ENCODE measurements around the gene STARD3NL.
"Not testable (repeated sequence)": the region's sequence is repeated elsewhere in the genome, so short reads cannot be mapped to it uniquely, and the experiment has no call there.

Gene STARD3NL

GRCh38 chr7:38207843-38208242, 29.8 kb downstream of the STARD3NL start:
- in situ Hi-C loops (cut with HindIII; ENCODE audit: low pct_ligation_motif_present, low pct_unique_long_range_greater_than_20kb, low sequenced_read_pairs): no loop called here

GRCh38 chr7:38211486-38211885, 33.4 kb downstream of the STARD3NL start:
- DNase-seq: no peak
- in situ Hi-C loops (cut with HindIII; ENCODE audit: low pct_ligation_motif_present, low pct_unique_long_range_greater_than_20kb, low sequenced_read_pairs): no loop called here

More at GRCh38 chr7:38207843-38208242, 29.8 kb downstream of the STARD3NL start:
- no peak for DNase-seq

GRCh38 chr7:38211940-38212339, 33.9 kb downstream of the STARD3NL start:
- DNase-seq: no peak
- in situ Hi-C loops (cut with HindIII; ENCODE audit: low pct_ligation_motif_present, low pct_unique_long_range_greater_than_20kb, low sequenced_read_pairs): no loop called here

GRCh38 chr7:38215115-38215514, 37.1 kb downstream of the STARD3NL start:
- peak; percentile 43 for DNase-seq
- in situ Hi-C loops (cut with HindIII; ENCODE audit: low pct_ligation_motif_present, low pct_unique_long_range_greater_than_20kb, low sequenced_read_pairs): no loop called here

- DNase-seq: peak; percentile 88
- in situ Hi-C loops (cut with HindIII; ENCODE audit: low pct_ligation_motif_present, low pct_unique_long_range_greater_than_20kb, low sequenced_read_pairs): no loop called here
These were observed 38.0 kb downstream of the STARD3NL start for GRCh38 chr7:38215735-38216670.

- in situ Hi-C loops (cut with HindIII; ENCODE audit: low pct_ligation_motif_present, low pct_unique_long_range_greater_than_20kb, low sequenced_read_pairs): no loop called here
- no peak for DNase-seq
These were observed 39.6 kb downstream of the STARD3NL start for GRCh38 chr7:38217672-38218071.

GRCh38 chr7:38220452-38220851, 42.4 kb downstream of the STARD3NL start:
- no peak for DNase-seq
- in situ Hi-C loops (cut with HindIII; ENCODE audit: low pct_ligation_motif_present, low pct_unique_long_range_greater_than_20kb, low sequenced_read_pairs): no loop called here

- in situ Hi-C loops (cut with HindIII; ENCODE audit: low pct_ligation_motif_present, low pct_unique_long_range_greater_than_20kb, low sequenced_read_pairs): no loop called here
- peak; percentile 76 for DNase-seq
These were observed 44.5 kb downstream of the STARD3NL start for GRCh38 chr7:38222481-38223096.

- in situ Hi-C loops (cut with HindIII; ENCODE audit: low pct_ligation_motif_present, low pct_unique_long_range_greater_than_20kb, low sequenced_read_pairs): no loop called here
- DNase-seq: no peak
These were observed 45.3 kb downstream of the STARD3NL start for GRCh38 chr7:38223306-38223705.

GRCh38 chr7:38224392-38224791, 46.3 kb downstream of the STARD3NL start:
- DNase-seq: no peak
- in situ Hi-C loops (cut with HindIII; ENCODE audit: low pct_ligation_motif_present, low pct_unique_long_range_greater_than_20kb, low sequenced_read_pairs): no loop called here

GRCh38 chr7:38229386-38229785, 51.3 kb downstream of the STARD3NL start:
- DNase-seq: peak; percentile 60
- in situ Hi-C loops (cut with HindIII; ENCODE audit: low pct_ligation_motif_present, low pct_unique_long_range_greater_than_20kb, low sequenced_read_pairs): no loop called here

- in situ Hi-C loops (cut with HindIII; ENCODE audit: low pct_ligation_motif_present, low pct_unique_long_range_greater_than_20kb, low sequenced_read_pairs): no loop called here
These were observed 52.0 kb downstream of the STARD3NL start for GRCh38 chr7:38229884-38230642.

GRCh38 chr7:38232502-38233366, 54.7 kb downstream of the STARD3NL start:
- no peak for DNase-seq
- in situ Hi-C loops (cut with HindIII; ENCODE audit: low pct_ligation_motif_present, low pct_unique_long_range_greater_than_20kb, low sequenced_read_pairs): no loop called here

More at GRCh38 chr7:38229884-38230642, 52.0 kb downstream of the STARD3NL start:
- no peak for DNase-seq

GRCh38 chr7:38234759-38235158, 56.7 kb downstream of the STARD3NL start:
- DNase-seq; in situ Hi-C loops (cut with HindIII; ENCODE audit: low pct_ligation_motif_present, low pct_unique_long_range_greater_than_20kb, low sequenced_read_pairs): not testable (repeated sequence)

GRCh38 chr7:38235606-38236005, 57.6 kb downstream of the STARD3NL start:
- DNase-seq: no peak
- in situ Hi-C loops (cut with HindIII; ENCODE audit: low pct_ligation_motif_present, low pct_unique_long_range_greater_than_20kb, low sequenced_read_pairs): no loop called here

- in situ Hi-C loops (cut with HindIII; ENCODE audit: low pct_ligation_motif_present, low pct_unique_long_range_greater_than_20kb, low sequenced_read_pairs); DNase-seq: not testable (repeated sequence)
These were observed 61.1 kb downstream of the STARD3NL start for GRCh38 chr7:38239129-38239528.

GRCh38 chr7:38241071-38241470, 63.0 kb downstream of the STARD3NL start:
- in situ Hi-C loops (cut with HindIII; ENCODE audit: low pct_ligation_motif_present, low pct_unique_long_range_greater_than_20kb, low sequenced_read_pairs): no loop called here
- no peak for DNase-seq

- DNase-seq: no peak
These were observed 64.8 kb downstream of the STARD3NL start for GRCh38 chr7:38242814-38243213.

More at GRCh38 chr7:38242814-38243213, 64.8 kb downstream of the STARD3NL start:
- in situ Hi-C loops (cut with HindIII; ENCODE audit: low pct_ligation_motif_present, low pct_unique_long_range_greater_than_20kb, low sequenced_read_pairs): no loop called here
